ENCODE data around the gene FGD5.

- TF ChIP-seq CTCF (IDR thresholded peaks at IDR 0.05; ENCODE audit: low read depth, low read length, poor library complexity, severe bottlenecking) (no peak), EZH2phosphoT487 (IDR thresholded peaks at IDR 0.05; ENCODE audit: borderline replicate concordance, low read length) (no peak)
These were observed 31.0 kb downstream of the FGD5 start for GRCh38 chr3:14849638-14850230.
